Superior temporal gyrus (tissue), 1 donor: ENCODE measurements around the gene WDR7.

Experiments used
- DNase-seq: peaks from one replicate; pipeline ENCODE4 v3.0.0-alpha.2; 2016; ENCODE audit errors: extremely low spot score

WDR7 gene

GRCh38 chr18:57038395-57038794 is 387.2 kb downstream of the WDR7 start:
- DNase-seq = no peak

- DNase-seq = no peak
Measured at GRCh38 chr18:57040175-57040574, 389.0 kb downstream of the WDR7 start.

GRCh38 chr18:57043241-57043640 is 392.1 kb downstream of the WDR7 start:
- no peak for DNase-seq

- no peak for DNase-seq
Measured at GRCh38 chr18:57048351-57048750, 397.2 kb downstream of the WDR7 start.

GRCh38 chr18:57048859-57049258 is 397.7 kb downstream of the WDR7 start:
- DNase-seq = no peak

- no peak for DNase-seq
Measured at GRCh38 chr18:57050310-57050949, 399.3 kb downstream of the WDR7 start.

- DNase-seq = no peak
Measured at GRCh38 chr18:57051021-57051656, 400.0 kb downstream of the WDR7 start.

- no peak for DNase-seq
Measured at GRCh38 chr18:57051657-57052044, 400.5 kb downstream of the WDR7 start.

GRCh38 chr18:57052173-57052572 is 401.0 kb downstream of the WDR7 start:
- no peak for DNase-seq

GRCh38 chr18:57052759-57053158 is 401.6 kb downstream of the WDR7 start:
- no peak for DNase-seq

- no peak for DNase-seq
Measured at GRCh38 chr18:57054891-57055290, 403.7 kb downstream of the WDR7 start.

- no peak for DNase-seq
Measured at GRCh38 chr18:57057890-57058289, 406.7 kb downstream of the WDR7 start.

GRCh38 chr18:57058734-57059133 is 407.6 kb downstream of the WDR7 start:
- DNase-seq = no peak

GRCh38 chr18:57059366-57059765 is 408.2 kb downstream of the WDR7 start:
- no peak for DNase-seq

GRCh38 chr18:57060814-57061213 is 409.7 kb downstream of the WDR7 start:
- DNase-seq = no peak

- DNase-seq = no peak
Measured at GRCh38 chr18:57062178-57062577, 411.0 kb downstream of the WDR7 start.

- no peak for DNase-seq
Measured at GRCh38 chr18:57062844-57063243, 411.7 kb downstream of the WDR7 start.

- DNase-seq = no peak
Measured at GRCh38 chr18:57063601-57064103, 412.5 kb downstream of the WDR7 start.

GRCh38 chr18:57073501-57074187 is 422.5 kb downstream of the WDR7 start:
- DNase-seq = no peak

GRCh38 chr18:57075716-57076400 is 424.7 kb downstream of the WDR7 start:
- no peak for DNase-seq

GRCh38 chr18:57077005-57077765 is 426.0 kb downstream of the WDR7 start:
- no peak for DNase-seq
